A549 treated with Mapracorat at 1 μM for 4 hours (cell line): ENCODE results near the gene ATP13A5. TPM values are rescaled to one million over a fixed set of nuclear protein-coding genes. Genes with fewer than 3 reads are reported as not detected.

ENCODE experiments used
- total RNA-seq: library from RNA; stranded (reverse); fragments of 200-300 nt; extraction: Qiagen RNA extraction; gene quantifications from 5 replicates; pipeline ENCODE4 v1.2.3, GENCODE V29; 2022

ATP13A5 gene, protein sequence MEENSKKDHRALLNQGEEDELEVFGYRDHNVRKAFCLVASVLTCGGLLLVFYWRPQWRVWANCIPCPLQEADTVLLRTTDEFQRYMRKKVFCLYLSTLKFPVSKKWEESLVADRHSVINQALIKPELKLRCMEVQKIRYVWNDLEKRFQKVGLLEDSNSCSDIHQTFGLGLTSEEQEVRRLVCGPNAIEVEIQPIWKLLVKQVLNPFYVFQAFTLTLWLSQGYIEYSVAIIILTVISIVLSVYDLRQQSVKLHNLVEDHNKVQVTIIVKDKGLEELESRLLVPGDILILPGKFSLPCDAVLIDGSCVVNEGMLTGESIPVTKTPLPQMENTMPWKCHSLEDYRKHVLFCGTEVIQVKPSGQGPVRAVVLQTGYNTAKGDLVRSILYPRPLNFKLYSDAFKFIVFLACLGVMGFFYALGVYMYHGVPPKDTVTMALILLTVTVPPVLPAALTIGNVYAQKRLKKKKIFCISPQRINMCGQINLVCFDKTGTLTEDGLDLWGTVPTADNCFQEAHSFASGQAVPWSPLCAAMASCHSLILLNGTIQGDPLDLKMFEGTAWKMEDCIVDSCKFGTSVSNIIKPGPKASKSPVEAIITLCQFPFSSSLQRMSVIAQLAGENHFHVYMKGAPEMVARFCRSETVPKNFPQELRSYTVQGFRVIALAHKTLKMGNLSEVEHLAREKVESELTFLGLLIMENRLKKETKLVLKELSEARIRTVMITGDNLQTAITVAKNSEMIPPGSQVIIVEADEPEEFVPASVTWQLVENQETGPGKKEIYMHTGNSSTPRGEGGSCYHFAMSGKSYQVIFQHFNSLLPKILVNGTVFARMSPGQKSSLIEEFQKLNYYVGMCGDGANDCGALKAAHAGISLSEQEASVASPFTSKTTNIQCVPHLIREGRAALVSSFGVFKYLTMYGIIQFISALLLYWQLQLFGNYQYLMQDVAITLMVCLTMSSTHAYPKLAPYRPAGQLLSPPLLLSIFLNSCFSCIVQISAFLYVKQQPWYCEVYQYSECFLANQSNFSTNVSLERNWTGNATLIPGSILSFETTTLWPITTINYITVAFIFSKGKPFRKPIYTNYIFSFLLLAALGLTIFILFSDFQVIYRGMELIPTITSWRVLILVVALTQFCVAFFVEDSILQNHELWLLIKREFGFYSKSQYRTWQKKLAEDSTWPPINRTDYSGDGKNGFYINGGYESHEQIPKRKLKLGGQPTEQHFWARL
- total RNA-seq = not detected in 5 replicates

DNA sequence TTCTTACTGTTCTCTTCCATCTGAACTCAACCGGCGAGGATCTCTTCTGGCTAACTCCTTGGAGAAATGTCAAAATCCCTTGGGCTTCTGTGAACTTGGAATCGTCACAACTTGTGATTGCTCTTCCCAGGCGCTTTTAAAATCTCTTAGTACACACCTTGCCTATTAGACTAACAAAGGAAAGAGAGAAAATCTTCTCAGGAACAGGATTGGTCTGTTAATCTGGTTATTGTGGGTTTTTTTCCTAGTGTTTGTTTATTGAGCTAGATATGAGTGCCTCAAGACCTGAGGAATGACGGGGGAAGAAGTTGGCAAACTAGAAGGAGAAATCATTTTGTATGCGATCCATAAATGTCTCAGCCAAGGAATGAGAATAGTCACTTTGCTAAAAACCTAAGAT lies at the start of gene ATP13A5:
Gene ATP13A5, minus strand, starts transcription at position 48 of the 400 bp plus-strand sequence. Its CDS starts 28 bp downstream, at position 20.

DNA sequence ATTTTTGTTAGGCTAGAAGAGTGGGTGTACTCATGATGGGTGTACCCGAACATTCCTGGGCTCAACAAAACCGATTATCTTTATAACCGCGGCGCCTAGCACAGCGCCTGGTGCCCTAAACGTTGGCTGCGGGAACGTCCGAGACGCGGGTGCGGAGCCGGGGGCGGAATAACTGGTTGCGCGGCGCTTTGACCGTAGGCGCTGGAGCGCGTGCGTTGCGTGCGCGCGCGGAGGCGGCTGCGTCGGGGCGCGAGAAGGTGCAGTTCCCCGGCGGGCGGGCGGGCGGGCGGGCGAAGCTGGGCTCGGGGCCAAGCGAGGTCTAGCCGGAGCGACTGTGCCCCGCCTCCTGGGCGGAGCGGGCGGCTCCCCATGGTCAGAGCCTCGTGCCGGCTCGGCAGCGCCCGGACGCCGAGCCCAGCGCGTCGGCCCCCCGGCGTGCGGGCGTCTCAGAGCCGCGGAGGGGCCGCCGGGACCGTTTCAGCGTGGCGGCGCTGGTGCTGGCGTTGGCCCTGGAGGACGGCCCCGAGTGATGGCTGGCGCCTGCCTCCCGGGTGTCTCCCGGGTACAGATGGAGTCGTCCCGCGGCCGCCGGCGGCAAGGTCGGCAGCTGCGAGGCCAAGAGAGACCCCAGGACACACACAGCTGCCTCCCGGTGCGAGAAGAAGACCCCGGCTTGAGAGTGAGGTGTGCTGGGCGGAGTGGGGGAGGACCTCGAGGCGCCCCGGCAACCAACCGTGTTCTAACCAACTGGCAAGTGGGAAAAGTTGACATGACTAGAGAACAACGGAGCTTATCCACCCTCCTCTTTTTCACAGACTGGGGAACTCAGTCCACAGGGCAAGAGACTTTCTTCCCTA lies 137.5 kb downstream of the ATP13A5 start, which contains the start of gene PLAAT1:
Gene PLAAT1, plus strand, starts transcription at position 373 of the 857 bp plus-strand sequence. CDS start 14,429 bp downstream, outside the sequence.

Other genes with a start within 250 kb of the ATP13A5 start
- gene PLAAT1, start 137.5 kb downstream of the ATP13A5 start, total RNA-seq = 0.17 TPM in 1 of 5 replicates, not detected in the others
- not detected in 5 replicates for gene ATP13A4, start 176.1 kb upstream of the ATP13A5 start, total RNA-seq
- 25.3 to 32.7 TPM (median 29.5 TPM) in 5 replicates for gene OPA1, start 214.5 kb upstream of the ATP13A5 start, total RNA-seq